ENCODE measurements around the gene TAPBPL.
A peak's percentile ranks its signal among the peaks of the same experiment; 100 is the strongest.
"Not testable (repeated sequence)": the region's sequence is repeated elsewhere in the genome, so short reads cannot be mapped to it uniquely, and the experiment has no call there.

Gene TAPBPL

DNA sequence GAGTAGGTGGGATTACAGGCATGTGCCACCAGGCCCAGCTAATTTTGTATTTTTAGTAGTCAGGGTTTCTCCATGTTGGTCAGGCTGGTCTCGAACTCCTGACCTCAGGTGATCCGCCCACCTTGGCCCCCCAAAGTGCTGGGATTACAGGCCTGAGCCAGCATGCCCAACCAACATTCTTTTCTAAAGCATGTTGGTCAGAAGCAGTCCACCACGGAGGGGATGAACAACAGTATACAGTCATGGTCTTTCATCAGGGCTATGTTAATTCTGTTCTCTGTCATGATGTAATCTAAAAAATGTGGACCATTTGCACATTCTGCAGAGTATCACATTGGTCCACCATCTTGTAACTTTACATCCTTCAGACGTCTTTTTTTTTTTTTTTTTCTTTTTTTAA is 37.6 kb downstream of the TAPBPL start:
- Histone ChIP-seq H3K9me3 (ENCODE audit: insufficient read depth, low read depth, low read length) (no peaks in the 10 kb centered on the region), H4K20me1 (ENCODE audit: insufficient read depth, low read length, poor library complexity, severe bottlenecking) (peaks cover 13% of the 10 kb centered on the region), H3K36me3 (ENCODE audit: insufficient read depth, low read length) (peaks cover 9% of the 10 kb centered on the region; the same call in 1 of the 2 replicates), H3K4me2 (ENCODE audit: low read depth, low read length, poor library complexity, severe bottlenecking) (no peak overlapping the region), H3K27me3 (ENCODE audit: insufficient read depth, low read length, poor library complexity, severe bottlenecking) (no peaks in the 10 kb centered on the region), H3K9ac (ENCODE audit: low read depth, low read length, poor library complexity, severe bottlenecking) (no peak overlapping the region), H3K4me1 (ENCODE audit: insufficient read depth, low read length, poor library complexity, severe bottlenecking) (peaks cover 10% of the 10 kb centered on the region), H3K9me2 (replicated peaks; ENCODE audit: low read depth, low read length) (no peaks in the 10 kb centered on the region), H3K79me2 (ENCODE audit: insufficient read depth, low read length) (peaks cover 19% of the 10 kb centered on the region), H3F3A (ENCODE audit: low read depth) (peaks cover 10% of the 10 kb centered on the region), H2AFZ (ENCODE audit: low read length) (no peak overlapping the region), H3K4me3 (ENCODE audit: low read length, poor library complexity, severe bottlenecking) (no peak overlapping the region)
- TF ChIP-seq, protein P1, sequence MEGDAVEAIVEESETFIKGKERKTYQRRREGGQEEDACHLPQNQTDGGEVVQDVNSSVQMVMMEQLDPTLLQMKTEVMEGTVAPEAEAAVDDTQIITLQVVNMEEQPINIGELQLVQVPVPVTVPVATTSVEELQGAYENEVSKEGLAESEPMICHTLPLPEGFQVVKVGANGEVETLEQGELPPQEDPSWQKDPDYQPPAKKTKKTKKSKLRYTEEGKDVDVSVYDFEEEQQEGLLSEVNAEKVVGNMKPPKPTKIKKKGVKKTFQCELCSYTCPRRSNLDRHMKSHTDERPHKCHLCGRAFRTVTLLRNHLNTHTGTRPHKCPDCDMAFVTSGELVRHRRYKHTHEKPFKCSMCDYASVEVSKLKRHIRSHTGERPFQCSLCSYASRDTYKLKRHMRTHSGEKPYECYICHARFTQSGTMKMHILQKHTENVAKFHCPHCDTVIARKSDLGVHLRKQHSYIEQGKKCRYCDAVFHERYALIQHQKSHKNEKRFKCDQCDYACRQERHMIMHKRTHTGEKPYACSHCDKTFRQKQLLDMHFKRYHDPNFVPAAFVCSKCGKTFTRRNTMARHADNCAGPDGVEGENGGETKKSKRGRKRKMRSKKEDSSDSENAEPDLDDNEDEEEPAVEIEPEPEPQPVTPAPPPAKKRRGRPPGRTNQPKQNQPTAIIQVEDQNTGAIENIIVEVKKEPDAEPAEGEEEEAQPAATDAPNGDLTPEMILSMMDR (conservative IDR thresholded peaks at IDR 0.05; ENCODE audit: low read length): no peak

DNA sequence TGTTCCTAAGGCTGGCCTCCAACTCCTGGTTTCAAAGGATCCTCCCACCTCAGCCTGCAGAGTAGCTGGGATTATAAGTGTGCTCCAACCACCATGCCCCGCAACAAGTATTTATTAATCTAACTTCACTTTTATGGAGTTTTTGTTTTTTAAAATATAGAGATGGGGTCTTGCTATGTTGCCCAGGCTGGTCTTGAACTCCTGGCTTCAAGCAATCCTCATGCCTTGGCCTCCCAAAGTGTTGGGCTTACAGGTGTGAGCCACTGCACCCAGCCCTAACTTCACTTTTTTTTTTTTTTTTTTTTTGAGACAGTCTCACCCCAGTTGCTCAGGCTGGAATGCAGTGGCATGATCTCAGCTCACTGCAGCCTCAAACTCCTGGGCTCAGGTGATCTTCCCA is 38.8 kb downstream of the TAPBPL start:
- Histone ChIP-seq H3K4me1 (ENCODE audit: insufficient read depth, low read length, poor library complexity, severe bottlenecking) (peaks cover 18% of the 10 kb centered on the region), H3K79me2 (ENCODE audit: insufficient read depth, low read length) (peaks cover 31% of the 10 kb centered on the region), H3K36me3 (ENCODE audit: insufficient read depth, low read length) (peaks cover 12% of the 10 kb centered on the region; the same call in 1 of the 2 replicates), H3F3A (ENCODE audit: low read depth) (peaks cover 13% of the 10 kb centered on the region), H4K20me1 (ENCODE audit: insufficient read depth, low read length, poor library complexity, severe bottlenecking) (peaks cover 25% of the 10 kb centered on the region)
- not testable (repeated sequence) for H2AFZ ChIP-seq (ENCODE audit: low read length); H3K9me3 ChIP-seq (ENCODE audit: insufficient read depth, low read depth, low read length); H3K4me3 ChIP-seq (ENCODE audit: low read length, poor library complexity, severe bottlenecking); H3K9me2 ChIP-seq (replicated peaks; ENCODE audit: low read depth, low read length); H3K4me2 ChIP-seq (ENCODE audit: low read depth, low read length, poor library complexity, severe bottlenecking); H3K9ac ChIP-seq (ENCODE audit: low read depth, low read length, poor library complexity, severe bottlenecking); H3K27me3 ChIP-seq (ENCODE audit: insufficient read depth, low read length, poor library complexity, severe bottlenecking)

DNA sequence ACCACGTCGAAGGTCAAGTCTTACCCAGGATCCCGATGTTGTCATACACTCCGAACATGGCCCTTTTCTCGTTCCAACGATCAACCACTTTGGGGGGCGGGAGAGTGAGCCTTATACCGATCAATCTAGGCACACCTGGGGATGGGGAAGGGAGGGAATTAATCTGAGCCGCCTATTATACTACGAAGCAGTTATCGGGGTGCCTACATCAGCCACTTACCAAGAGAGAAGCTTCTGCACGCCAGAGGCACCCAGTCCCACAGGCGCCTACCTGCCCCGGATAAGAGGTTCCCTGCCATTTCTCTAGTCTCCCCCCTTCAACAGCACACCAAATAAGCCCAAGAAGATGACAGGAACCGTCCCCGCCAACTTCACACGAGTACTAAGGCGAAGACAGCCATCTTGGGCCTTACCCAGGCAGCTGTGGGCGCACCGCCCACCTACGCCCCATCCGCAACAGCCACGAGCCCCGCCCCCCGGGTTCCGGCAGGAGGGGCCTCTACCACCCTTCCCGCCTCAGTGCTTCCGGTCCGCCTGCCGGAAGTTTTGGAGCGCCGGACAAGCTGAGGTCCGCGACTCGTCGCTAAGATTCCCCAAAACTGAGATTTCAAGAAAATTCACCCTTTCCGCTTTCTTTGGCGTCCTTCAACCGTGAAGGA is 41.1 kb downstream of the TAPBPL start, which contains the start of gene MRPL51:
MRPL51 (minus strand) TSS at position 425 of the 659 bp plus-strand sequence; CDS start at position 299, 126 bp downstream.
- Histone ChIP-seq H3K9ac (ENCODE audit: low read depth, low read length, poor library complexity, severe bottlenecking) (peak within 1 kb of the TSS; percentile 98), H3K9me3 (ENCODE audit: insufficient read depth, low read depth, low read length) (no peaks in the 10 kb centered on the region), H3K36me3 (ENCODE audit: insufficient read depth, low read length) (peaks cover 20% of the 10 kb centered on the region; the same call in 1 of the 2 replicates), H4K20me1 (ENCODE audit: insufficient read depth, low read length, poor library complexity, severe bottlenecking) (peaks cover 31% of the 10 kb centered on the region), H3K4me3 (ENCODE audit: low read length, poor library complexity, severe bottlenecking) (peak within 1 kb of the TSS; percentile 91), H3F3A (ENCODE audit: low read depth) (peaks cover 13% of the 10 kb centered on the region), H2AFZ (ENCODE audit: low read length) (peak within 1 kb of the TSS; percentile 56), H3K79me2 (ENCODE audit: insufficient read depth, low read length) (peaks cover 54% of the 10 kb centered on the region), H3K27me3 (ENCODE audit: insufficient read depth, low read length, poor library complexity, severe bottlenecking) (no peaks in the 10 kb centered on the region), H3K4me1 (ENCODE audit: insufficient read depth, low read length, poor library complexity, severe bottlenecking) (peaks cover 36% of the 10 kb centered on the region), H3K9me2 (replicated peaks; ENCODE audit: low read depth, low read length) (no peaks in the 10 kb centered on the region), H3K4me2 (ENCODE audit: low read depth, low read length, poor library complexity, severe bottlenecking) (peak within 1 kb of the TSS; percentile 93)
- no peak for TF ChIP-seq EZH2phosphoT487 (IDR thresholded peaks at IDR 0.05; ENCODE audit: borderline replicate concordance)
- TF ChIP-seq, protein P1 (conservative IDR thresholded peaks at IDR 0.05; ENCODE audit: low read length): no peak
